ENCODE results near the gene AFF3. TPM values are rescaled to one million over a fixed set of nuclear protein-coding genes. Genes with fewer than 3 reads are reported as not detected.

AFF3 gene
- total and polyA plus RNA-seq, 10 of the 15 experiments (the other 5 are each of a cell fraction or from before 2014, with no cell fraction given) = 0.26 to 5.5 (median 3.0) TPM

DNA sequence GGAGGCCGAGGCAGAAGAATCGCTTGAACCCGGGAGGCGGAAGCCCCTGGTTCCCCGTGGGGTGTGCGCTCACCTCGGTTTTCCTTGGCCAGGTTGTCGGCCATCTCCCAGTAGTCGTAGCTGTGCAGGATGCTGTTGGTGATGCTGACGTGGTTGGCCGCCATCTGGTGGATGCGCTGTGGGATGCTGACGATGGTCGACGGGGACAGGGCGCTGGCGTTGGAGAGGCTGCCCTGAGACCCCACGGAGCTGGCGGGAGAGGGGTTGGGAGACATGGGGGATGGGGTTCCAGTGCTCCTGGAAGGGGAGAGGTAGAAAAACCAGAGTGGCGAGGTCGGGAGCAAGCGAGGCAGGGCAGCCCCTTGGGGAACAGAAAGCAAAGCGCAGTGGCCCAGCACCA lies 588.2 kb downstream of the AFF3 start:
- FAIRE-seq = no peak
- BruUV-seq (replicated peaks) = no TSS peak

DNA sequence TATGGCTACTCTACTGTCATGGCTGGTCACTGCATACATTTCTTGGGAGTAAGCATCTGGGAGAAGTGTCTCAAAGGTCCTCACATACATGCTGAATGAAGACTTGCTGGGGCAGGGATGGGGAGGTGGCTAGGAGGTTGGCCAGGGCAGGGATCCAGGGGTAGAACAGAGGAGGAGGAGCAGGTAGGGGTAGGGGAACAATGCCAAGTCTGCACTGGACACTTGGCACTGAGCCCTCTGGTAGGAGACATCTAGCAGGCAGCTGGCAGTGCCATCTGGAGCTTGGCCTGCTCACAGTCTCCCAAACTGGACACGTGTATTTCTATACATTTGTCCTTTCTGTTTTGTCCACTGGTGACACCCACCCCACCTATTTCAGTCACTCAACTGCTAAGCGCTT lies 589.9 kb downstream of the AFF3 start:
- in situ Hi-C loops (cut with MboI) (no loop called here), intact Hi-C loops (cut with micrococcal nuclease; ENCODE audit: unreplicated experiment) (no loop called here)
- SMC1A ChIA-PET (ENCODE audit: uncharacterized antibody, unreplicated experiment) = no interaction called here

More for the DNA sequence above, 588.2 kb downstream of the AFF3 start:
- intact Hi-C loops (cut with micrococcal nuclease; ENCODE audit: unreplicated experiment) (no loop called here), in situ Hi-C loops (cut with MboI) (no loop called here)
- no peaks in the 10 kb centered on the region for H3K9me3 ChIP-seq (replicated peaks; ENCODE audit: control insufficient read depth, insufficient read depth, low read length)
- CTCF ChIA-PET = interaction anchor here (0.7 kb wide), 1 partner anchor 1244 kb away, joined by 3 read pairs; no protein-coding TSS in a partner anchor
- TF ChIP-seq NRF1 (conservative IDR thresholded peaks at IDR 0.05; ENCODE audit: low read depth, low read length) (no peak), RELA (IDR thresholded peaks at IDR 0.05; ENCODE audit: borderline replicate concordance, partially characterized antibody) (no peak)
- H3K27ac ChIP-seq (ENCODE audit: control insufficient read depth, insufficient read depth) = no peak overlapping the region
- SMC1A ChIA-PET (ENCODE audit: uncharacterized antibody, unreplicated experiment) = no interaction called here
- POLR2A ChIA-PET = no interaction called here
- no peak for DNase-seq (ENCODE audit: low read depth, low spot score)
- H3K27me3 ChIP-seq (replicated peaks in 1 of 2; ENCODE audit: control insufficient read depth in 2 of 2, insufficient read depth in 2 of 2, low read length in 1 of 2) = peaks cover 0 to 1% of the 10 kb centered on the region in 2 experiments; a peak in 1 of 4 replicates
- RAD21 ChIA-PET (ENCODE audit: unreplicated experiment) = no interaction called here
- no peaks in the 10 kb centered on the region for H4K20me1 ChIP-seq (ENCODE audit: control insufficient read depth, insufficient read depth)
- no peak overlapping the region for H2AFZ ChIP-seq (ENCODE audit: control insufficient read depth, low read depth, low read length)
- H3K4me3 ChIP-seq = no peak overlapping the region
- ATAC-seq = no peak
- no peaks in the 10 kb centered on the region for H3K79me2 ChIP-seq (ENCODE audit: control insufficient read depth, insufficient read depth, low read length)
- H3K4me2 ChIP-seq (ENCODE audit: control insufficient read depth, insufficient read depth) = no peak overlapping the region
- H3K36me3 ChIP-seq (ENCODE audit: control insufficient read depth in 2 of 2, insufficient read depth in 2 of 2, low read length in 1 of 2) = no peaks in the 10 kb centered on the region
- no peak overlapping the region for H3K9ac ChIP-seq (ENCODE audit: control insufficient read depth, insufficient read depth, low read length)
- 75% methylated on average over 21 of the region's 23 CpGs for WGBS (ENCODE audit: insufficient coverage, insufficient replicate concordance, low lambda C conversion rate, missing lambda C conversion rate)
- no peaks in the 10 kb centered on the region for H3K4me1 ChIP-seq (ENCODE audit: control insufficient read depth, insufficient read depth, low read length)

More for the DNA sequence above, 589.9 kb downstream of the AFF3 start:
- Histone ChIP-seq H4K20me1 (ENCODE audit: control insufficient read depth, insufficient read depth) (no peaks in the 10 kb centered on the region), H3K27ac (ENCODE audit: control insufficient read depth, insufficient read depth) (no peak overlapping the region), H3K9me3 (replicated peaks; ENCODE audit: control insufficient read depth, insufficient read depth, low read length) (no peaks in the 10 kb centered on the region), H3K79me2 (ENCODE audit: control insufficient read depth, insufficient read depth, low read length) (no peaks in the 10 kb centered on the region), H3K9ac (ENCODE audit: control insufficient read depth, insufficient read depth, low read length) (no peak overlapping the region), H3K27me3 (replicated peaks in 1 of 2; ENCODE audit: control insufficient read depth in 2 of 2, insufficient read depth in 2 of 2, low read length in 1 of 2) (peaks cover 0 to 1% of the 10 kb centered on the region in 2 experiments; a peak in 1 of 4 replicates), H3K4me2 (ENCODE audit: control insufficient read depth, insufficient read depth) (no peak overlapping the region), H3K4me1 (ENCODE audit: control insufficient read depth, insufficient read depth, low read length) (no peaks in the 10 kb centered on the region), H3K36me3 (ENCODE audit: control insufficient read depth in 2 of 2, insufficient read depth in 2 of 2, low read length in 1 of 2) (no peaks in the 10 kb centered on the region), H3K4me3 (no peak overlapping the region), H2AFZ (ENCODE audit: control insufficient read depth, low read depth, low read length) (no peak overlapping the region)
- TF ChIP-seq, protein P1, sequence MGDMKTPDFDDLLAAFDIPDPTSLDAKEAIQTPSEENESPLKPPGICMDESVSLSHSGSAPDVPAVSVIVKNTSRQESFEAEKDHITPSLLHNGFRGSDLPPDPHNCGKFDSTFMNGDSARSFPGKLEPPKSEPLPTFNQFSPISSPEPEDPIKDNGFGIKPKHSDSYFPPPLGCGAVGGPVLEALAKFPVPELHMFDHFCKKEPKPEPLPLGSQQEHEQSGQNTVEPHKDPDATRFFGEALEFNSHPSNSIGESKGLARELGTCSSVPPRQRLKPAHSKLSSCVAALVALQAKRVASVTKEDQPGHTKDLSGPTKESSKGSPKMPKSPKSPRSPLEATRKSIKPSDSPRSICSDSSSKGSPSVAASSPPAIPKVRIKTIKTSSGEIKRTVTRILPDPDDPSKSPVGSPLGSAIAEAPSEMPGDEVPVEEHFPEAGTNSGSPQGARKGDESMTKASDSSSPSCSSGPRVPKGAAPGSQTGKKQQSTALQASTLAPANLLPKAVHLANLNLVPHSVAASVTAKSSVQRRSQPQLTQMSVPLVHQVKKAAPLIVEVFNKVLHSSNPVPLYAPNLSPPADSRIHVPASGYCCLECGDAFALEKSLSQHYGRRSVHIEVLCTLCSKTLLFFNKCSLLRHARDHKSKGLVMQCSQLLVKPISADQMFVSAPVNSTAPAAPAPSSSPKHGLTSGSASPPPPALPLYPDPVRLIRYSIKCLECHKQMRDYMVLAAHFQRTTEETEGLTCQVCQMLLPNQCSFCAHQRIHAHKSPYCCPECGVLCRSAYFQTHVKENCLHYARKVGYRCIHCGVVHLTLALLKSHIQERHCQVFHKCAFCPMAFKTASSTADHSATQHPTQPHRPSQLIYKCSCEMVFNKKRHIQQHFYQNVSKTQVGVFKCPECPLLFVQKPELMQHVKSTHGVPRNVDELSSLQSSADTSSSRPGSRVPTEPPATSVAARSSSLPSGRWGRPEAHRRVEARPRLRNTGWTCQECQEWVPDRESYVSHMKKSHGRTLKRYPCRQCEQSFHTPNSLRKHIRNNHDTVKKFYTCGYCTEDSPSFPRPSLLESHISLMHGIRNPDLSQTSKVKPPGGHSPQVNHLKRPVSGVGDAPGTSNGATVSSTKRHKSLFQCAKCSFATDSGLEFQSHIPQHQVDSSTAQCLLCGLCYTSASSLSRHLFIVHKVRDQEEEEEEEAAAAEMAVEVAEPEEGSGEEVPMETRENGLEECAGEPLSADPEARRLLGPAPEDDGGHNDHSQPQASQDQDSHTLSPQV (IDR thresholded peaks at IDR 0.05) = no peak
- whole genome bisulfite sequencing (ENCODE audit: insufficient coverage, insufficient replicate concordance, low lambda C conversion rate, missing lambda C conversion rate) = 42% methylated on average over 2 of the region's 2 CpGs
- no peak for DNase-seq (ENCODE audit: low read depth, low spot score)
- ATAC-seq = no peak
- ChIA-PET CTCF (no interaction called here), RAD21 (ENCODE audit: unreplicated experiment) (no interaction called here), POLR2A (no interaction called here)
- no TSS peak for BruUV-seq (replicated peaks)
- FAIRE-seq = no peak

Measured in GM12878 (cell line).